ENCODE measurements around the gene ZBTB7C. TPM values are rescaled to one million over a fixed set of nuclear protein-coding genes. Genes with fewer than 3 reads are reported as not detected.

The ZBTB7C gene
- total and polyA plus RNA-seq, 2 experiments from 2014 or later, result 2.3 to 5.5 TPM

DNA sequence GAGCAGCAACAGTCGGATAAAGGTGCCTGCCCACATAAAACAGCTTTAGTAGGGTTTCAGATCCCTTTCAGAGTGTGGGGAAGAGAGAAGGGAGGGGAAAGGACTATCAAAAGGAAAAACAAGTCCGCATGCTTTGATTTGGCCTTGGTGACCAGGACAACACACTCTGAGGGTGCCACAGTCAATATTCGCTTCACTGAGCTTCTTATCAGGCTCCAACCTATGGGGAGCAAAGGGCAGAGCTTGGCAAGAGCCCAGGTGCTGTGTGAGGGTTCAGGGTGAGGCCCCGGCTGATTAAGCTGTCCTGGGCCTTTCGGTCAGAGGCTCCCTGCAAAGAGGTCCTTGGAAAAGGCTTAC is 241.3 kb downstream of the ZBTB7C start:
- no peak overlapping the region for H3K4me3 ChIP-seq
- TF ChIP-seq, protein P1, sequence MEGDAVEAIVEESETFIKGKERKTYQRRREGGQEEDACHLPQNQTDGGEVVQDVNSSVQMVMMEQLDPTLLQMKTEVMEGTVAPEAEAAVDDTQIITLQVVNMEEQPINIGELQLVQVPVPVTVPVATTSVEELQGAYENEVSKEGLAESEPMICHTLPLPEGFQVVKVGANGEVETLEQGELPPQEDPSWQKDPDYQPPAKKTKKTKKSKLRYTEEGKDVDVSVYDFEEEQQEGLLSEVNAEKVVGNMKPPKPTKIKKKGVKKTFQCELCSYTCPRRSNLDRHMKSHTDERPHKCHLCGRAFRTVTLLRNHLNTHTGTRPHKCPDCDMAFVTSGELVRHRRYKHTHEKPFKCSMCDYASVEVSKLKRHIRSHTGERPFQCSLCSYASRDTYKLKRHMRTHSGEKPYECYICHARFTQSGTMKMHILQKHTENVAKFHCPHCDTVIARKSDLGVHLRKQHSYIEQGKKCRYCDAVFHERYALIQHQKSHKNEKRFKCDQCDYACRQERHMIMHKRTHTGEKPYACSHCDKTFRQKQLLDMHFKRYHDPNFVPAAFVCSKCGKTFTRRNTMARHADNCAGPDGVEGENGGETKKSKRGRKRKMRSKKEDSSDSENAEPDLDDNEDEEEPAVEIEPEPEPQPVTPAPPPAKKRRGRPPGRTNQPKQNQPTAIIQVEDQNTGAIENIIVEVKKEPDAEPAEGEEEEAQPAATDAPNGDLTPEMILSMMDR (IDR thresholded peaks at IDR 0.05; ENCODE audit: low read depth, low read length), result no peak
- H3K27me3 ChIP-seq, result no peaks in the 10 kb centered on the region
- peak overlapping the region; percentile 50 for H3K27ac ChIP-seq
- DNase-seq (ENCODE audit: low read depth in 1 of 2, low spot score in 1 of 2), result peak in 1 of 2 donors; percentile 51
- no peaks in the 10 kb centered on the region for H3K36me3 ChIP-seq
- no peaks in the 10 kb centered on the region for H3K9me3 ChIP-seq (ENCODE audit: low read depth)
- peaks cover 41% of the 10 kb centered on the region for H3K4me1 ChIP-seq (ENCODE audit: low read depth)

DNA sequence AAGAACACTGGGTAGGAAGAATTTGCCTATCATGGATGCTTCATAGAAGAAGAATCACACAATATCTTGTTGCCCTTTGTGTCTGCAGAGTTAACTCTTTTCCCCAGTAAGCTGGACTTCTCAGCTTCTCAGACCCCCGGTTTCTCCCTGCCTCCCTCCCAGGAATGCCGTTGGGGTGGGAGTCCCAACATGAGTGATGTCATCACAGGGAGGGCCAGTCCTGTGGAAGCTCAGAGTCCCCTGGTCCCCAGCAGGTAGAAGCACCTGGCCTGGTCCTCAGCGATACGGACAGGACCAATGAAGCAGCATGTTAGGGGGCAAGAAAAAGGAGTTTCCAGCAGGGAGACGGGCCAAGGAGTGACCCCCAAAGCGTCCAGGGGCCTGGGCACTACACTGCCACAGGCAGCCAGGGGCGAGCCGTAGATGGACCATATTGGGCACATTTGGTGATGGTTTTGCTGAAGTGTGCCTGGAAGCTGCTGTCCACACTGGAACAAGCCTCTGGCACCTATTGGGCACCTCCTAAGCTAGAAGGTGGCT is 242.8 kb downstream of the ZBTB7C start:
- Histone ChIP-seq H3K4me3 (no peak overlapping the region), H3K36me3 (no peaks in the 10 kb centered on the region), H3K9me3 (ENCODE audit: low read depth) (no peaks in the 10 kb centered on the region), H3K27ac (no peak overlapping the region), H3K27me3 (no peaks in the 10 kb centered on the region), H3K4me1 (ENCODE audit: low read depth) (peaks cover 44% of the 10 kb centered on the region)
- TF ChIP-seq, protein P1 (IDR thresholded peaks at IDR 0.05; ENCODE audit: low read depth, low read length), result no peak
- DNase-seq (ENCODE audit: low read depth in 1 of 2, low spot score in 1 of 2), result no peak

DNA sequence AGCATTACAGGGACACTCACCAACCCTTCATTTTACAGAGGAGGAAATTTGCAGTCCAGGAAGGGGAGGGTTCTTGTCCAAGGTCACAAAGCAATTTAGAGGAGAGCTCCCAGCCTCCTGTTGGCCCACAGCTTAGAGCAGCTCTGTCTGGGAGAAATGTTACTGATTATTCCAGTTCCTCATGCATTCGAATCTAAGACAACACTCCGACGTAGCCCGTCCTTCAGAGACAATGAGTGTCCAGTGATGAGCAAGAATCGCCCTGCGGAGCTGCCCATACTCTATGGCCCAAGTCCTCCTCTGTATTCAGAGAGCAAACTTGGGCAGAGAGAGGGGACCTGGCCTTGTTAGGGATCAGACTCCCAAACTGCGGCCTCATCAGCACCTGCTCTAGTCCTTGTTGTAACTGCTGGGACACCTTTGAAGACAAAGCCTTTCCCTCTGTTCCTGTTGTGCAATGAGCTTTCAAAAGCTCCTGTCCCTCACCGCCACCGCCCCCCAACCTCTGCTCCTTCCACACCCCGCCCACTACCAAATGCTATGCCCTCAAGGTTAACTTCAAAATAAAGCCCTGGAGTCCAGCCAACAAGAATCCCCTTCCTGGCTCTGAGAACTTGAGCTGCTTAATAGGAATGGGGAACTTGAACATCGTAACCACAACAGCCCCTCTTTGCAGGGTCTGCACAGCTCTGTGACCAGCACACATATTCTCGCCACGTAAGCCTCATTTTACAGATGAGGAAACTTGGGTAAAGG is 243.9 kb downstream of the ZBTB7C start:
- Histone ChIP-seq H3K4me1 (ENCODE audit: low read depth) (peaks cover 44% of the 10 kb centered on the region), H3K4me3 (no peak overlapping the region), H3K9me3 (ENCODE audit: low read depth) (no peaks in the 10 kb centered on the region), H3K36me3 (no peaks in the 10 kb centered on the region), H3K27me3 (no peaks in the 10 kb centered on the region), H3K27ac (no peak overlapping the region)
- DNase-seq (ENCODE audit: low read depth in 1 of 2, low spot score in 1 of 2), result no peak
- TF ChIP-seq, protein P1 (IDR thresholded peaks at IDR 0.05; ENCODE audit: low read depth, low read length), result no peak

DNA sequence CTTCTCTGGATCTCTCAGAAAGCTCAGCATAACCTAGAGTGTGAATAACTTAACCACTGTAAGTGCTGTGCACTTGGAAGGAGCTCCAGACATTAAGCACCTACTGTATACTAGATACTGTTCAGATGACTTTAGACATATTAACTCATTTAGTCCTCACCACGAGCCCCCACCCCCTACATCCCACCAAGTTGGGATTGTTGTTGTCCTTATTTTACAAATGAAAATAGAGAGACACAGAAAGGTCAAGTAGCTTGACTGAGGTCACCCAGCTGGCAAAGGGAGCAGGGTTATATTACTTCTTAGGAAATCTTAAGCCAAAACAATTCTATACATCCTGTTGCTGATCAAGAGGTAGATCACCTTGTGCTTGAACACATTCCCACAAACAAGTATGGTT is 244.5 kb downstream of the ZBTB7C start:
- H3K4me1 ChIP-seq (ENCODE audit: low read depth), result peaks cover 44% of the 10 kb centered on the region
- H3K36me3 ChIP-seq, result no peaks in the 10 kb centered on the region
- H3K9me3 ChIP-seq (ENCODE audit: low read depth), result no peaks in the 10 kb centered on the region
- no peaks in the 10 kb centered on the region for H3K27me3 ChIP-seq
- TF ChIP-seq, protein P1 (IDR thresholded peaks at IDR 0.05; ENCODE audit: low read depth, low read length), result no peak
- H3K27ac ChIP-seq, result no peak overlapping the region
- no peak overlapping the region for H3K4me3 ChIP-seq
- DNase-seq (ENCODE audit: low read depth in 1 of 2, low spot score in 1 of 2), result no peak

DNA sequence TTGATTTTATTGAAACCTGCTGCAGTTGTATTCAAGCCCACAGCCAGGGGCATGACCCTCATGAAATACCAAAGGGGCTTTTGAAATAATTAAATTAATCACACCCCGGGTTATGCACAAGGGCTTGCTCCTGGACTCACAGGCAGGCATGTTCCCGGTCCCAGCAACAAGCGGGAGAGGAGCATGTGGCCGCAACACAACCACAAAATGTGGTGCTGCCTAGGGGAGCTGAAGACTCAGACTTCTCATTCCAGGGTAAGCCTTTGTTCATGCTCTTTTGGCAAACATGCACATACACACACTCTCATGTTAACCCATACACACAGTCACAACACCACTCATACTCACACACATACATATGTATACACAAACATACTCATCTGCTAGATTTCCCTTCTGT is 245.1 kb downstream of the ZBTB7C start:
- Histone ChIP-seq H3K4me1 (ENCODE audit: low read depth) (peaks cover 40% of the 10 kb centered on the region), H3K27me3 (no peaks in the 10 kb centered on the region), H3K27ac (no peak overlapping the region), H3K4me3 (no peak overlapping the region), H3K9me3 (ENCODE audit: low read depth) (no peaks in the 10 kb centered on the region), H3K36me3 (no peaks in the 10 kb centered on the region)
- TF ChIP-seq, protein P1 (IDR thresholded peaks at IDR 0.05; ENCODE audit: low read depth, low read length), result no peak
- DNase-seq (ENCODE audit: low read depth in 1 of 2, low spot score in 1 of 2), result no peak

Data from cardiac muscle cell (in vitro differentiated cells and primary cell).